Neural cell (in vitro differentiated cells): Measurements from ENCODE around the gene B3GNT3.

Source experiments
- POLR2AphosphoS5 ChIP-seq: IDR thresholded peaks from 2 replicates; pipeline ENCODE4 v1.6.1; 2012
- TF ChIP-seq, protein P1 (sequence below): fragments of 450-650 bp; IDR thresholded peaks from 2 replicates; pipeline ENCODE4 v1.5.1; 2014; ENCODE audit warnings: antibody characterized with exemption, mild to moderate bottlenecking, moderate library complexity; ENCODE audit not compliant: poor library complexity, severe bottlenecking

DNA sequence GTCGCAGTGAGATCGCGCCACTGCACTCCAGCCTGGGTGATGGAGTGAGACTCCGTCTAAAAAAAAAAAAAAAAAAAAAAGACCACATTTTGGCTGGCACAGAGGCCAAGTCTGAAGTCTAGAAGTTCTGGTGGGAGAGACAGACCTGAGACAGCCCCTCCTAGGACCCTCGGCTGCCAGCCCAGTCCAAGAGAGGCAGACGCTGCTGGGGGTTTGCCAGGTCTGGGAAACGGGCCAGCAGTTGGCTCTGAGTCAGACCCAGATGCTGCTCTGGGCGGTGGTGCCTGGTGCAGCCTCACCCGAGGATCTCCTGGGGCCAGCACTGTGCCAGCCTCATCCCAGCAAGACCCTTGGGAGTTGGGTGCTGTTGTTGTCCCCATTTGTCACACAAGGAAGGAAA is 37.8 kb upstream of the B3GNT3 start:
- TF ChIP-seq, protein P1, sequence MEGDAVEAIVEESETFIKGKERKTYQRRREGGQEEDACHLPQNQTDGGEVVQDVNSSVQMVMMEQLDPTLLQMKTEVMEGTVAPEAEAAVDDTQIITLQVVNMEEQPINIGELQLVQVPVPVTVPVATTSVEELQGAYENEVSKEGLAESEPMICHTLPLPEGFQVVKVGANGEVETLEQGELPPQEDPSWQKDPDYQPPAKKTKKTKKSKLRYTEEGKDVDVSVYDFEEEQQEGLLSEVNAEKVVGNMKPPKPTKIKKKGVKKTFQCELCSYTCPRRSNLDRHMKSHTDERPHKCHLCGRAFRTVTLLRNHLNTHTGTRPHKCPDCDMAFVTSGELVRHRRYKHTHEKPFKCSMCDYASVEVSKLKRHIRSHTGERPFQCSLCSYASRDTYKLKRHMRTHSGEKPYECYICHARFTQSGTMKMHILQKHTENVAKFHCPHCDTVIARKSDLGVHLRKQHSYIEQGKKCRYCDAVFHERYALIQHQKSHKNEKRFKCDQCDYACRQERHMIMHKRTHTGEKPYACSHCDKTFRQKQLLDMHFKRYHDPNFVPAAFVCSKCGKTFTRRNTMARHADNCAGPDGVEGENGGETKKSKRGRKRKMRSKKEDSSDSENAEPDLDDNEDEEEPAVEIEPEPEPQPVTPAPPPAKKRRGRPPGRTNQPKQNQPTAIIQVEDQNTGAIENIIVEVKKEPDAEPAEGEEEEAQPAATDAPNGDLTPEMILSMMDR, result no peak
- no peak for TF ChIP-seq POLR2AphosphoS5
